GM12801 (cell line): Measurements from ENCODE around the gene LINC00632.

Source experiments
- CTCF ChIP-seq: IDR thresholded peaks from one replicate; pipeline ENCODE4 v1.5.1; 2011; ENCODE audit warnings: control low read depth; ENCODE audit not compliant: insufficient read length; ENCODE audit errors: extremely low read depth

Gene LINC00632

GRCh38 chrX:140724736-140725135, 15.2 kb downstream of the LINC00632 start:
- no peak for TF ChIP-seq CTCF

GRCh38 chrX:140725500-140725899, 15.9 kb downstream of the LINC00632 start:
- TF ChIP-seq CTCF, result no peak

- no peak for TF ChIP-seq CTCF
Observed at GRCh38 chrX:140733766-140734342, 24.3 kb downstream of the LINC00632 start.

GRCh38 chrX:140744085-140744484, 34.5 kb downstream of the LINC00632 start:
- TF ChIP-seq CTCF, result no peak

GRCh38 chrX:140756941-140757340, 47.4 kb downstream of the LINC00632 start:
- TF ChIP-seq CTCF, result no peak

- no peak for TF ChIP-seq CTCF
Observed at GRCh38 chrX:140762061-140762460, 52.5 kb downstream of the LINC00632 start.

GRCh38 chrX:140764401-140764919, 54.9 kb downstream of the LINC00632 start:
- TF ChIP-seq CTCF, result no peak
